ENCODE results near the gene NAV1.

DNA sequence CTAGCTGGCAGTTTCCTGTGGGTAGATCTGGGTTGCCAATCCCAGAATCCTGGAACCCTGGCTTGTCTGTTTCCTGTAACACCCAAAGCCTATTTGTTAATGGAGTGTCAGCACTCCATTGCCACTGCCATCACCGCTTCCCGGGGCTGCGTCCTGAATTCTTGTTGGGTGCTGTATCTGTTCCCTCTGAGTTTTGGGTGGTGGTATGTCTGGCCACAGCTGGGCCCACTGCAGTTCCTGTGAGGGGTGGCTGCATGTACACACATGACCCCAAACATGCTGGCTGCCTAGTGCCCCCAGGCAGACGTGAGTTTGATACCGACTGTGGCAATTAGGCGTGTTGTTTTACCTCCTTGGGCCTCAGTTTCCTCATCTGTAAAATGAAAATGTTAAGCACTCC lies 29.3 kb downstream of the NAV1 start:
- TF ChIP-seq, protein P1, sequence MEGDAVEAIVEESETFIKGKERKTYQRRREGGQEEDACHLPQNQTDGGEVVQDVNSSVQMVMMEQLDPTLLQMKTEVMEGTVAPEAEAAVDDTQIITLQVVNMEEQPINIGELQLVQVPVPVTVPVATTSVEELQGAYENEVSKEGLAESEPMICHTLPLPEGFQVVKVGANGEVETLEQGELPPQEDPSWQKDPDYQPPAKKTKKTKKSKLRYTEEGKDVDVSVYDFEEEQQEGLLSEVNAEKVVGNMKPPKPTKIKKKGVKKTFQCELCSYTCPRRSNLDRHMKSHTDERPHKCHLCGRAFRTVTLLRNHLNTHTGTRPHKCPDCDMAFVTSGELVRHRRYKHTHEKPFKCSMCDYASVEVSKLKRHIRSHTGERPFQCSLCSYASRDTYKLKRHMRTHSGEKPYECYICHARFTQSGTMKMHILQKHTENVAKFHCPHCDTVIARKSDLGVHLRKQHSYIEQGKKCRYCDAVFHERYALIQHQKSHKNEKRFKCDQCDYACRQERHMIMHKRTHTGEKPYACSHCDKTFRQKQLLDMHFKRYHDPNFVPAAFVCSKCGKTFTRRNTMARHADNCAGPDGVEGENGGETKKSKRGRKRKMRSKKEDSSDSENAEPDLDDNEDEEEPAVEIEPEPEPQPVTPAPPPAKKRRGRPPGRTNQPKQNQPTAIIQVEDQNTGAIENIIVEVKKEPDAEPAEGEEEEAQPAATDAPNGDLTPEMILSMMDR (IDR thresholded peaks at IDR 0.05) = no peak
- TF ChIP-seq CBFB (CRISPR knock-in tag; IDR thresholded peaks at IDR 0.05; ENCODE audit: low read depth) (no peak), ETV6 (CRISPR knock-in tag; IDR thresholded peaks at IDR 0.05) (no peak), NFE2L1 (CRISPR knock-in tag; IDR thresholded peaks at IDR 0.05) (no peak), FOXP1 (CRISPR knock-in tag; IDR thresholded peaks at IDR 0.05; ENCODE audit: borderline replicate concordance) (no peak)
- TF ChIP-seq, protein P2, sequence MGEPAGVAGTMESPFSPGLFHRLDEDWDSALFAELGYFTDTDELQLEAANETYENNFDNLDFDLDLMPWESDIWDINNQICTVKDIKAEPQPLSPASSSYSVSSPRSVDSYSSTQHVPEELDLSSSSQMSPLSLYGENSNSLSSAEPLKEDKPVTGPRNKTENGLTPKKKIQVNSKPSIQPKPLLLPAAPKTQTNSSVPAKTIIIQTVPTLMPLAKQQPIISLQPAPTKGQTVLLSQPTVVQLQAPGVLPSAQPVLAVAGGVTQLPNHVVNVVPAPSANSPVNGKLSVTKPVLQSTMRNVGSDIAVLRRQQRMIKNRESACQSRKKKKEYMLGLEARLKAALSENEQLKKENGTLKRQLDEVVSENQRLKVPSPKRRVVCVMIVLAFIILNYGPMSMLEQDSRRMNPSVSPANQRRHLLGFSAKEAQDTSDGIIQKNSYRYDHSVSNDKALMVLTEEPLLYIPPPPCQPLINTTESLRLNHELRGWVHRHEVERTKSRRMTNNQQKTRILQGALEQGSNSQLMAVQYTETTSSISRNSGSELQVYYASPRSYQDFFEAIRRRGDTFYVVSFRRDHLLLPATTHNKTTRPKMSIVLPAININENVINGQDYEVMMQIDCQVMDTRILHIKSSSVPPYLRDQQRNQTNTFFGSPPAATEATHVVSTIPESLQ (CRISPR knock-in tag; IDR thresholded peaks at IDR 0.05) = no peak
